22Rv1 (cell line): ENCODE results near the gene ITPK1.

ENCODE experiments used
- CTCF ChIP-seq: fragments of 450-650 bp; IDR thresholded peaks from 2 replicates; pipeline ENCODE4 v1.5.1; 2017; ENCODE audit warnings: mild to moderate bottlenecking
- ZFX ChIP-seq: fragments of 450-650 bp; IDR thresholded peaks from 2 replicates; pipeline ENCODE4 v1.6.1; 2017; ENCODE audit warnings: antibody characterized with exemption, borderline replicate concordance

GRCh38 chr14:92892589-92892988, 223.1 kb downstream of the ITPK1 start:
- TF ChIP-seq ZFX (no peak), CTCF (no peak)
